HEK293 (cell line): ENCODE data around the gene PLS1.

Experiments
- GLI4 ChIP-seq: fragments of 450-650 bp; formaldehyde crosslinking; IDR thresholded peaks from 2 replicates; pipeline ENCODE4 v1.5.1; 2016; ENCODE audit warnings: missing biosample characterization, missing genetic modification characterization
- HIC1 ChIP-seq: fragments of 450-650 bp; formaldehyde crosslinking; IDR thresholded peaks from 2 replicates; pipeline ENCODE4 v1.5.1; 2016; ENCODE audit warnings: missing biosample characterization, missing genetic modification characterization
- HOXD13 ChIP-seq: sonication (generic); formaldehyde crosslinking; IDR thresholded peaks from 2 replicates; pipeline ENCODE4 v1.8.0; 2022; ENCODE audit warnings: missing genetic modification reagents, borderline replicate concordance
- IKZF3 ChIP-seq: fragments of 450-650 bp; IDR thresholded peaks from 2 replicates; pipeline ENCODE4 v1.5.0; 2018; ENCODE audit warnings: missing biosample characterization, mild to moderate bottlenecking, missing genetic modification characterization, moderate library complexity
- KLF8 ChIP-seq: fragments of 450-650 bp; formaldehyde crosslinking; IDR thresholded peaks from 2 replicates; pipeline ENCODE4 v1.5.1; 2016; ENCODE audit warnings: missing biosample characterization, missing genetic modification characterization
- OSR2 ChIP-seq: fragments of 450-650 bp; formaldehyde crosslinking; IDR thresholded peaks from 2 replicates; pipeline ENCODE4 v1.5.1; 2016; ENCODE audit warnings: missing biosample characterization, missing genetic modification characterization
- REST ChIP-seq: fragments of 450-650 bp; formaldehyde crosslinking; IDR thresholded peaks from 2 replicates; pipeline ENCODE4 v1.5.1; 2016; ENCODE audit warnings: missing biosample characterization, missing genetic modification characterization
- SCRT2 ChIP-seq: fragments of 450-650 bp; formaldehyde crosslinking; IDR thresholded peaks from 2 replicates; pipeline ENCODE4 v1.5.1; 2016; ENCODE audit warnings: missing biosample characterization, missing genetic modification characterization
- SETDB1 ChIP-seq: IDR thresholded peaks from one replicate; pipeline ENCODE4 v1.6.1; 2017; ENCODE audit warnings: mild to moderate bottlenecking, low read length, moderate library complexity, mixed read lengths; ENCODE audit not compliant: insufficient read length
- ZBTB10 ChIP-seq: fragments of 450-650 bp; formaldehyde crosslinking; IDR thresholded peaks from 2 replicates; pipeline ENCODE4 v1.5.1; 2016; ENCODE audit warnings: missing biosample characterization, missing genetic modification characterization
- ZBTB11 ChIP-seq: fragments of 450-650 bp; formaldehyde crosslinking; conservative IDR thresholded peaks from 2 replicates; pipeline ENCODE4 v1.5.1; 2016; ENCODE audit warnings: low read depth, missing biosample characterization, missing genetic modification characterization
- ZBTB17 ChIP-seq: fragments of 450-650 bp; formaldehyde crosslinking; IDR thresholded peaks from 2 replicates; pipeline ENCODE4 v1.5.1; 2016; ENCODE audit warnings: missing biosample characterization, missing genetic modification characterization
- ZBTB48 ChIP-seq: fragments of 450-650 bp; formaldehyde crosslinking; IDR thresholded peaks from 2 replicates; pipeline ENCODE4 v1.5.1; 2016; ENCODE audit warnings: missing biosample characterization, missing genetic modification characterization
- ZFP69B ChIP-seq: fragments of 450-650 bp; formaldehyde crosslinking; IDR thresholded peaks from 2 replicates; pipeline ENCODE4 v1.5.1; 2016; ENCODE audit warnings: missing biosample characterization, missing genetic modification characterization
- ZIC2 ChIP-seq: fragments of 450-650 bp; formaldehyde crosslinking; IDR thresholded peaks from 2 replicates; pipeline ENCODE4 v1.5.1; 2016; ENCODE audit warnings: missing biosample characterization, missing genetic modification characterization
- ZNF112 ChIP-seq: fragments of 450-650 bp; formaldehyde crosslinking; IDR thresholded peaks from 2 replicates; pipeline ENCODE4 v1.5.0; 2017; ENCODE audit warnings: missing biosample characterization, missing genetic modification characterization
- ZNF157 ChIP-seq: fragments of 450-650 bp; formaldehyde crosslinking; IDR thresholded peaks from 2 replicates; pipeline ENCODE4 v1.5.1; 2016; ENCODE audit warnings: missing biosample characterization, missing genetic modification characterization
- ZNF221 ChIP-seq: fragments of 450-650 bp; formaldehyde crosslinking; IDR thresholded peaks from 2 replicates; pipeline ENCODE4 v1.5.1; 2017; ENCODE audit warnings: missing biosample characterization, missing genetic modification characterization, borderline replicate concordance
- ZNF280C ChIP-seq: fragments of 450-650 bp; formaldehyde crosslinking; IDR thresholded peaks from 2 replicates; pipeline ENCODE4 v1.5.1; 2016; ENCODE audit warnings: missing biosample characterization, missing genetic modification characterization
- ZNF416 ChIP-seq: fragments of 450-650 bp; formaldehyde crosslinking; IDR thresholded peaks from 2 replicates; pipeline ENCODE4 v1.5.1; 2016; ENCODE audit warnings: missing biosample characterization, missing genetic modification characterization
- ZNF670 ChIP-seq: fragments of 450-650 bp; formaldehyde crosslinking; IDR thresholded peaks from 2 replicates; pipeline ENCODE4 v1.5.1; 2016; ENCODE audit warnings: missing biosample characterization, missing genetic modification characterization, low read depth
- ZNF677 ChIP-seq: fragments of 450-650 bp; IDR thresholded peaks from 2 replicates; pipeline ENCODE4 v1.5.0; 2018; ENCODE audit warnings: missing biosample characterization, mild to moderate bottlenecking, missing genetic modification characterization, moderate library complexity
- ZSCAN18 ChIP-seq: fragments of 450-650 bp; formaldehyde crosslinking; IDR thresholded peaks from 2 replicates; pipeline ENCODE4 v1.5.1; 2016; ENCODE audit warnings: missing biosample characterization, missing genetic modification characterization
- TF ChIP-seq, protein P1 (sequence below): fragments of 450-650 bp; formaldehyde crosslinking; IDR thresholded peaks from 2 replicates; pipeline ENCODE4 v1.5.1; 2016; ENCODE audit warnings: missing biosample characterization, missing genetic modification characterization

Gene PLS1

GRCh38 chr3:142647856-142648255 lies 51.7 kb downstream of the PLS1 start (continued):
- TF ChIP-seq ZBTB48 (tag by site-specific recombination) (peak; percentile 65; the same call in 1 of the 2 replicates), ZNF112 (tag by site-specific recombination) (no peak), KLF8 (tag by site-specific recombination) (no peak), ZNF670 (tag by site-specific recombination) (no peak), ZNF677 (tag by site-specific recombination) (no peak), ZBTB10 (no peak), ZBTB11 (tag by site-specific recombination) (no peak), GLI4 (tag by site-specific recombination) (no peak), ZBTB17 (0 out of 2 replicates have a peak, but pooled peaks have one; percentile 42), OSR2 (tag by site-specific recombination) (no peak), HOXD13 (no peak), ZIC2 (no peak), ZNF280C (no peak), REST (no peak), ZNF221 (tag by site-specific recombination) (no peak), SCRT2 (tag by site-specific recombination) (no peak), HIC1 (no peak), IKZF3 (tag by site-specific recombination) (no peak), ZNF416 (no peak), ZNF157 (tag by site-specific recombination) (no peak), ZSCAN18 (no peak), SETDB1 (no peak), ZFP69B (tag by site-specific recombination) (no peak)
- TF ChIP-seq, protein P1, sequence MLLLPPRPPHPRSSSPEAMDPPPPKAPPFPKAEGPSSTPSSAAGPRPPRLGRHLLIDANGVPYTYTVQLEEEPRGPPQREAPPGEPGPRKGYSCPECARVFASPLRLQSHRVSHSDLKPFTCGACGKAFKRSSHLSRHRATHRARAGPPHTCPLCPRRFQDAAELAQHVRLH (tag by site-specific recombination), result no peak
